Measurements from ENCODE around the gene MAP2K5.

The MAP2K5 gene

DNA sequence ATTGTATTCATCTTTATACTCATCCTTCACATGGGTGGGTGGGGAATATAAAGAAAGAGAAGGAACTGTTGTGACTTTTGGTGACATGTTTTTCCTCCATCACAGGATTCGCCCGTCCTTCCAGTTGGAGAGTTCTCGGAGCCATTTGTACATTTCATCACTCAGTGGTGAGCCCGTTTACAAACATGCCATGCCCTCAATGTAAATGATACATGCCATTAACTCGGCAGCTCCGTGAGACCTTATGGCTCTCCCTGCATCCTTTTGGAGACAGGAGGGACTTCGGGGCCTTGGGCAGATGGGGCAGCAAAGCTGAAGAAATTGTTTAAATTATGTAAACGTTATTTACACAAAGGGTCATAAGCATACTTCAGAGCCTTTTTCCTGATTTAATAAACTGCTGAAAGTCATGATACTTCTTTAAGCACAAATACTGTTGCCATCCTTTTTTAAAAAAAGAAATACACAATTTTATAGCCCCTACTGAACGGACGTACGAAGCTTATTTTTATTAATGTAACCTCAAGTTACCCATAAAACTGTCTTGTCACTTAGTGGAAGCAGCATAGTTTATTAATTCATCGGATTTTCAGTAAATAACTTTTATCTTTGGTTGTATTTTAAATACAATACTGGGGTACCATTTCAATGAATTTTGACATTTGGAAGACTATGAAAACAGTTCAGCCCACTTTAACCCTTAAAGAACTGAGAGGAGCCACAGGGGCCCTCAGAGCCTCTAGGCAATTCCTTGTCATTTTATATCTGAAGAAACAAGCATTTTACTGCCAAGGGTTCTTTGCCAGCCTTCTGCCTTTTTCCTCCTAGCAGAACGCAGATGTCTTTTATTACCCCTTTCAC is 227.2 kb downstream of the MAP2K5 start:
- Histone ChIP-seq H3K4me2 (ENCODE audit: low read depth, low read length) (no peak overlapping the region), H3K9ac (ENCODE audit: low read length) (no peak overlapping the region), H3K9me2 (replicated peaks; ENCODE audit: insufficient read depth, low read length) (no peaks in the 10 kb centered on the region), H3K4me1 (ENCODE audit: low read length) (0 out of 2 replicates have a peak, but pooled peaks cover 7% of the 10 kb centered on the region), H3K79me2 (ENCODE audit: low read length) (no peaks in the 10 kb centered on the region), H3K36me3 (replicated peaks; ENCODE audit: insufficient read depth, low read length) (no peaks in the 10 kb centered on the region), H3K9me3 (replicated peaks; ENCODE audit: insufficient read depth, low read length) (no peaks in the 10 kb centered on the region), H2AFZ (ENCODE audit: low read length) (no peak overlapping the region), H3K27me3 (replicated peaks; ENCODE audit: insufficient read depth, low read length) (no peaks in the 10 kb centered on the region), H3F3A (ENCODE audit: insufficient read depth, low read length) (no peaks in the 10 kb centered on the region), H3K4me3 (ENCODE audit: low read length) (no peak overlapping the region), H4K20me1 (ENCODE audit: insufficient read depth, low read length) (no peaks in the 10 kb centered on the region), H3K27ac (ENCODE audit: low read length) (no peak overlapping the region)
- TF ChIP-seq EZH2phosphoT487 (IDR thresholded peaks at IDR 0.05; ENCODE audit: low read length): no peak
- TF ChIP-seq, protein P1, sequence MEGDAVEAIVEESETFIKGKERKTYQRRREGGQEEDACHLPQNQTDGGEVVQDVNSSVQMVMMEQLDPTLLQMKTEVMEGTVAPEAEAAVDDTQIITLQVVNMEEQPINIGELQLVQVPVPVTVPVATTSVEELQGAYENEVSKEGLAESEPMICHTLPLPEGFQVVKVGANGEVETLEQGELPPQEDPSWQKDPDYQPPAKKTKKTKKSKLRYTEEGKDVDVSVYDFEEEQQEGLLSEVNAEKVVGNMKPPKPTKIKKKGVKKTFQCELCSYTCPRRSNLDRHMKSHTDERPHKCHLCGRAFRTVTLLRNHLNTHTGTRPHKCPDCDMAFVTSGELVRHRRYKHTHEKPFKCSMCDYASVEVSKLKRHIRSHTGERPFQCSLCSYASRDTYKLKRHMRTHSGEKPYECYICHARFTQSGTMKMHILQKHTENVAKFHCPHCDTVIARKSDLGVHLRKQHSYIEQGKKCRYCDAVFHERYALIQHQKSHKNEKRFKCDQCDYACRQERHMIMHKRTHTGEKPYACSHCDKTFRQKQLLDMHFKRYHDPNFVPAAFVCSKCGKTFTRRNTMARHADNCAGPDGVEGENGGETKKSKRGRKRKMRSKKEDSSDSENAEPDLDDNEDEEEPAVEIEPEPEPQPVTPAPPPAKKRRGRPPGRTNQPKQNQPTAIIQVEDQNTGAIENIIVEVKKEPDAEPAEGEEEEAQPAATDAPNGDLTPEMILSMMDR (IDR thresholded peaks at IDR 0.05; ENCODE audit: low read length): no peak
- no peak for TF ChIP-seq EZH2 (optimal IDR thresholded peaks at IDR 0.05; ENCODE audit: low read depth, low read length)
- DNase-seq: no peak

DNA sequence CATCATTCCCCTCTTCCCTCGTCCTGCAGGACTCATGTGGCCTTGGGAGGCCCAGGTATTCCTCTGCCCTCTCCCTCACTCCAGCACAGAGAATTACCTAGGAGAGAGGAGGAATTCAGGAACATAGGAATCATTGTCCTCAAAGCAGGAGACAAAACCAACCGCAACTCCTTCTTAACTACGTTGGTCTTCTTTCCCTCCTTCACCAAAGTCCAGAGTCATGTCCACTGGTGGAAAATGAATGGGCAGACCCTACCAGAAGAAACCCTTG is 227.8 kb downstream of the MAP2K5 start:
- no peaks in the 10 kb centered on the region for H3K9me3 ChIP-seq (replicated peaks; ENCODE audit: insufficient read depth, low read length)
- no peaks in the 10 kb centered on the region for H3K9me2 ChIP-seq (replicated peaks; ENCODE audit: insufficient read depth, low read length)
- no peak for DNase-seq
- no peaks in the 10 kb centered on the region for H3K27me3 ChIP-seq (replicated peaks; ENCODE audit: insufficient read depth, low read length)
- H3K36me3 ChIP-seq (replicated peaks; ENCODE audit: insufficient read depth, low read length): no peaks in the 10 kb centered on the region
- H3K79me2 ChIP-seq (ENCODE audit: low read length): no peaks in the 10 kb centered on the region
- no peak overlapping the region for H2AFZ ChIP-seq (ENCODE audit: low read length)
- peaks cover 8% of the 10 kb centered on the region; the same call in 1 of the 2 replicates for H3K4me1 ChIP-seq (ENCODE audit: low read length)
- no peaks in the 10 kb centered on the region for H3F3A ChIP-seq (ENCODE audit: insufficient read depth, low read length)
- H3K4me3 ChIP-seq (ENCODE audit: low read length): no peak overlapping the region
- no peak overlapping the region for H3K4me2 ChIP-seq (ENCODE audit: low read depth, low read length)
- H3K27ac ChIP-seq (ENCODE audit: low read length): no peak overlapping the region
- TF ChIP-seq EZH2phosphoT487 (IDR thresholded peaks at IDR 0.05; ENCODE audit: low read length): no peak
- TF ChIP-seq, protein P1 (IDR thresholded peaks at IDR 0.05; ENCODE audit: low read length): no peak
- TF ChIP-seq EZH2 (optimal IDR thresholded peaks at IDR 0.05; ENCODE audit: low read depth, low read length): no peak
- no peak overlapping the region for H3K9ac ChIP-seq (ENCODE audit: low read length)
- no peaks in the 10 kb centered on the region for H4K20me1 ChIP-seq (ENCODE audit: insufficient read depth, low read length)

GRCh38 chr15:67771189-67771800 is 228.8 kb downstream of the MAP2K5 start:
- Histone ChIP-seq H3K4me1 (ENCODE audit: low read length) (peaks cover 17% of the 10 kb centered on the region; the same call in 1 of the 2 replicates), H3K36me3 (replicated peaks; ENCODE audit: insufficient read depth, low read length) (no peaks in the 10 kb centered on the region), H4K20me1 (ENCODE audit: insufficient read depth, low read length) (no peaks in the 10 kb centered on the region), H3K27me3 (replicated peaks; ENCODE audit: insufficient read depth, low read length) (no peaks in the 10 kb centered on the region), H3F3A (ENCODE audit: insufficient read depth, low read length) (no peaks in the 10 kb centered on the region), H3K27ac (ENCODE audit: low read length) (no peak overlapping the region), H3K79me2 (ENCODE audit: low read length) (no peaks in the 10 kb centered on the region), H3K9me2 (replicated peaks; ENCODE audit: insufficient read depth, low read length) (no peaks in the 10 kb centered on the region), H3K9me3 (replicated peaks; ENCODE audit: insufficient read depth, low read length) (no peaks in the 10 kb centered on the region), H2AFZ (ENCODE audit: low read length) (no peak overlapping the region), H3K9ac (ENCODE audit: low read length) (no peak overlapping the region), H3K4me3 (ENCODE audit: low read length) (no peak overlapping the region), H3K4me2 (ENCODE audit: low read depth, low read length) (no peak overlapping the region)
- DNase-seq: no peak
- no peak for TF ChIP-seq EZH2 (optimal IDR thresholded peaks at IDR 0.05; ENCODE audit: low read depth, low read length)
- TF ChIP-seq EZH2phosphoT487 (IDR thresholded peaks at IDR 0.05; ENCODE audit: low read length): no peak
- TF ChIP-seq, protein P1 (IDR thresholded peaks at IDR 0.05; ENCODE audit: low read length): no peak

Data from MM.1S (cell line).